NB4 (cell line): ENCODE results near the gene PACS1.
"Not testable (repeated sequence)": the region's sequence is repeated elsewhere in the genome, so short reads cannot be mapped to it uniquely, and the experiment has no call there.

Experiments used
- DNase-seq: peaks from one replicate; pipeline ENCODE4 v3.0.0; 2010; ENCODE audit warnings: low read depth
- H3K4me3 ChIP-seq: one replicate; pipeline ENCODE4 v1.5.1; 2011; ENCODE audit warnings: mild to moderate bottlenecking, low read depth, low read length, moderate library complexity
- CTCF ChIP-seq: IDR thresholded peaks from one replicate; pipeline ENCODE4 v1.5.1; 2012; ENCODE audit warnings: low read depth, low read length
- MAX ChIP-seq: IDR thresholded peaks from 2 replicates; pipeline ENCODE4 v1.6.1; 2011; ENCODE audit warnings: low read depth, low read length
- MYC ChIP-seq: IDR thresholded peaks from 2 replicates; pipeline ENCODE4 v1.6.1; 2011; ENCODE audit warnings: low read depth, low read length
- POLR2A ChIP-seq: IDR thresholded peaks from 2 replicates; pipeline ENCODE4 v1.6.1; 2011; ENCODE audit warnings: mild to moderate bottlenecking; ENCODE audit not compliant: insufficient read length; ENCODE audit errors: extremely low read depth

Gene PACS1

GRCh38 chr11:66084821-66085475, 14.9 kb downstream of the PACS1 start:
- TF ChIP-seq MAX: no peak
- TF ChIP-seq MYC: no peak
- no peak for TF ChIP-seq POLR2A
- TF ChIP-seq CTCF: no peak
- no peak for DNase-seq
- H3K4me3 ChIP-seq: no peak overlapping the region

- no peak overlapping the region for H3K4me3 ChIP-seq
- DNase-seq: no peak
- no peak for TF ChIP-seq POLR2A
- TF ChIP-seq MAX: no peak
- no peak for TF ChIP-seq MYC
- TF ChIP-seq CTCF: no peak
Observed at GRCh38 chr11:66087148-66087908, 17.3 kb downstream of the PACS1 start.

- DNase-seq: no peak
- TF ChIP-seq MAX: no peak
- no peak for TF ChIP-seq MYC
- no peak for TF ChIP-seq CTCF
- TF ChIP-seq POLR2A: no peak
- no peak overlapping the region for H3K4me3 ChIP-seq
Observed at GRCh38 chr11:66089067-66089466, 19.0 kb downstream of the PACS1 start.

GRCh38 chr11:66090288-66090687, 20.2 kb downstream of the PACS1 start:
- no peak for DNase-seq
- no peak for TF ChIP-seq MAX
- TF ChIP-seq POLR2A: no peak
- TF ChIP-seq CTCF: no peak
- no peak for TF ChIP-seq MYC
- no peak overlapping the region for H3K4me3 ChIP-seq

- DNase-seq, H3K4me3 ChIP-seq: not testable (repeated sequence)
Observed at GRCh38 chr11:66092125-66092524, 22.1 kb downstream of the PACS1 start.

GRCh38 chr11:66099746-66100145, 29.7 kb downstream of the PACS1 start:
- DNase-seq: peak; percentile 59

GRCh38 chr11:66100272-66101065, 30.4 kb downstream of the PACS1 start:
- peak; percentile 32 for DNase-seq
- no peak overlapping the region for H3K4me3 ChIP-seq
- TF ChIP-seq MAX (peak; percentile 72), MYC (no peak)

More at GRCh38 chr11:66099746-66100145, 29.7 kb downstream of the PACS1 start:
- H3K4me3 ChIP-seq: not testable (repeated sequence)
